GM19238 (cell line): ENCODE data around the gene SRP68.

Experiments
- DNase-seq: peaks from one replicate; pipeline ENCODE4 v3.0.0; 2011; ENCODE audit warnings: low spot score; ENCODE audit not compliant: insufficient read length

SRP68 gene

DNA sequence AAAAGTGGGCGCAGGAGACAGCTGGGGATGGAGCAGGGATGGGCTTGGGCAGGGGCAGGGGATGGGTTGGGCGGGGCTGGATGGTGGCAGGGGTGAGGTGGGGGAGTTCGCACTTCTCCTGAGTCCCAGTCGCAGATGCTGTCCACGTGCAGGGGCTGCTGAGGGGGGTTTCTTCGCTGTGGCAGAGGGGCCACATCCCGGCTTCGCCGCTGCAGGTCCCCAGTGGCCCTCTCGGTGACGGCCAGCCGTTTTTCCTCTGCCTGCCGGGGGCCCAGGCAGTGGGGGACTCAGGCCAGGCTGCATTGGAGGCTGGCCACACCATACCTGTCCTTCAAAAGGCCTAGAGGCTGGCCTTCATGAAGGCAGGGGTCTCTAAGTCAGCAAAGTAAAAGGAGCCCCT, 53.5 kb downstream of the SRP68 start:
- DNase-seq = no peak

GRCh38 chr17:76018340-76018680, 54.0 kb downstream of the SRP68 start:
- no peak for DNase-seq

DNA sequence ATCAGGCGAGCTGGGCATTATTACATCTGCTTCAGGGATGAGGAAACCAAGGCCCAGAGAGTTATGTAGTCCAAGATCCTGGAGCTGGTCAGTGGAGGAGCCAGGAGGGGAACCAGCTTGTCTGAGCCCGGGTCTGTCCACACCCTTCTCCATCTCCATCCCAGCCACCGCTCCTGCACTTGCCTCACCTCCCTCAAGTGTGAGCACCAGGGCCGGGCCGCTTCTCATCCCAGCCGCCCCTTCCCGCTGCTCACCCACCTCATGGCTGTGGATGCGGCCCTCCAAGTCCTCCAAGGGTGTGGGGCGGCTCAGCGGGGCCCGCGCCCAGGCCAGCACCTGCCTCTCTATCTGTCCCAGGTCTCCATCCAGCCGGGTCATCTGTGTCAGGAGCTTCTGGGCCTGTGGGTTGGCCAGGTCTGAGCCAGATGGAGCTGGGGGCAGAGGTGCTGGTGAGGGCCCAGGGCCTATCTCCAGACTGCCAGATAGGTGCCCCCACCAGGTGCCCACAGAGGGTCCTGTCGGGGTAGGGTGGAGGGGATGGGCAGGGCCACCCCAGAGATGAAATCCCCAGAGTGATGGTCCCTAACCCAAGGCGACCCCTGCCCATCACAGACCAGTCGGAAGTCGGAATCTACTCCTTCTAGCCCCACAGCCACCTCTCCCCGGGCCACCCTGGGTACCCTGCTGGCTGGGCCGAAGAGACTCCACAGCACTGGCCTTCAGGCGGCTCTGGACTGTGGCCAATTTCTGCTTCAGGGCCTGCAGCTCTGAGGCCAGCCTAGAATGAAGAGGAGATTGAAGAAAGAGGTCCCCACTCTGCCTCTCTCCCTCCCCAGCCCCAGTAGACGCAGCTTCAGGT, 54.6 kb downstream of the SRP68 start:
- no peak for DNase-seq

- no peak for DNase-seq
These were observed 57.4 kb downstream of the SRP68 start for GRCh38 chr17:76014925-76015261.

DNA sequence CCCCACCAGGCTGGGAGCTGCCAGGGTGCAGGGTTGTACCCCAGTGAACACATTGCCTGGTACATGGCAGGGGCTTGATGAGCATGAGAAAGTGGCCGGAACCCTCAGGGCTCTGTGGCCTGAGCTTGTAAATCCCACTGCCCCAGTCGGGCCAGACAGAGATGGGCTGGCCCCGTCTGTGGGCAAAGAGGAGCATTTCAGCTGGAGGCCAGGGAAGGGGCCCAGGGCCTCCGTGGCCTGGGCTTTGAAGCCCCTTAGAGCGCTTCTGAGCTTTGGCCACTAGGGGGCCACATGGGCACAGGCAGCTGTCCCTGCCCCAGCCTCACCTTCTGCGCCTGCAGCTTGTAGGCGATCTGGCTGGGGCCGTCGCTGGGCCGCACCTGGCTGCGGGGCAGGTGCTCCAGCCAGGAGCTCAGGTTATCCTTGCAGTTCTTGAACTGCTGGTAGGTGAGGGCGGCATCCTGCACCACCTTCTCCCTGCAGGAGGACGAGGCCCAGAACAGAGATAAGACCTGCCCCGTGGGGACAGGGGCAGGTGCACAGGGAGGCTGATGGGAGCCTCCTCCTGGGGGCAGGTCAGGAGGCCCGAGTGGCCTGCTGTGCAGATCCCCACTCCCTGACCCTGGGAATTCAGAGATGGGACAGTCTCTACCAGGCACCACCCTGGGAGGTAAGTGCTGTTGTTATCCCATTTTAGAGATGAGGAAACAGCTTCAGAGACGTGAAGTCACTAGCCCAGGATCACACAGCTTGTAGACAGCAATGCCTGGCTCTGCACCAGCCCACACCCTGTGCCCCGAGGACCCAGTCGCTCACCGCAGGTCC, 58.0 kb downstream of the SRP68 start:
- peak; percentile 97 for DNase-seq

DNA sequence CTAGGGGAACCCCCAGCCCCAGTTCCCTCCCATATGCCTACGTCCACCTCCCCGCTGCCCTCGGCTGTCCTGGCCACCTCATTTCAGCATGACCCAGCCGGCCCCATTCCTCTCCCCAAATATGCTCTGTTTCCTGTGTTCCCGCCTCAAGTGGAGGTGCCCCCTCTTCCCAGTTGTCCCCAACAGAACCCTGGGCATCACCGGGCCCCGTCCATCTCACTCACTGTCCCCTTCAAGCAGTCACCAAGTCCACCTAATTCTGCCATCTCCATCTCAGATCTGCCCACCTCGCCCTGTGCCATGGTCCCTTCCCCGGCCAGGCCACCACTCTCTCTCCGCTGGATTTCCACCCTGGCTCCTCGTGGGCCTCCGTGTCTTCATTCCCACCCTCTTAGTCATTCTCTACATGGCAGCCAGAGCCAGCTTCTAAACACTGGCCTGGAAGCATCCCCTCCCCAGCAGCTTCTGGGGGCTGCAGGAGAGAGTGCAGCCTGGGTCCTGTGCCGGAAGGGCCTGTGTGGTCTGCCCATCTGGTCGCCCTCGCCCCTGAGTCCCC, 58.9 kb downstream of the SRP68 start:
- no peak for DNase-seq

DNA sequence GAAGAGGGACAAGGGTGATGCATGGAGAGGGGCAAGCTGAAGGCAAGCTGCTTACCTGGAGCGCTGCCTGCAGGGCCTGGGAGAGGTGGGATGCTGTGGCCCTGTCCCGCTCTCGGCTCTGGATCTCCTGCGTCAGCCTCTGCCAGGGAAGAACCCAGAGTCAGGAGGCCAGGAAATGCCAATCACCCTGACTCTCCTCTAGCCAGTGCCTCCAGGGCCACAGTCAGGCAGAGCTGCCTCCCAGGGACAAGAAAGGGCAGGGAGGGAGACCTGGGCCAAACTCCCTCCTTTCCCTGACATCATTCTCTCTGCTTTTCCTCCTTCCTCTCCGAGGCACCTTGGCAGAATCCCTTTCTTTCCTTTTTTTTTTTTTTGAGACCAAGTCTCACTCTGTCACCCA, 60.4 kb downstream of the SRP68 start:
- no peak for DNase-seq

GRCh38 chr17:76009969-76010661, 62.2 kb downstream of the SRP68 start:
- DNase-seq = no peak

DNA sequence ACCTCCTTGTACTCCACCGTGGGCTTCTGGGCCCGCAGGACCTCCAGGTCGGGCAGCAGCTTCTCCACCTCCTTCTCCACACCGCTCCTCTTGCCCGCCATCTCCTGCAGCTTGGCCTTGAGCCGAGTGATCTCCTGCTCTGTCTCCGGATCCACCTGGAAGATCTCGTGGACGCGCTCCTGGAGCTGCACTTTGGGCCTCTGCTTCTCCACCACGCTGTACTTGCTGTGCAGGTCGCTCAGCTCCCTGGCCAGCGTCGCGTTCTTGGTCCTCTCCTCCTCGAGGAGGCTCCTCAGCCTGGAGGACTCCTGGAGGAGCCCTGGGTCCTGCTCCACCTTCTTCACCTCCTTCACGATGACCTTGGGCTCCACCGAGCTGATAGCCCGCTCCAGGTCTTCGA, 62.9 kb downstream of the SRP68 start:
- no peak for DNase-seq

DNA sequence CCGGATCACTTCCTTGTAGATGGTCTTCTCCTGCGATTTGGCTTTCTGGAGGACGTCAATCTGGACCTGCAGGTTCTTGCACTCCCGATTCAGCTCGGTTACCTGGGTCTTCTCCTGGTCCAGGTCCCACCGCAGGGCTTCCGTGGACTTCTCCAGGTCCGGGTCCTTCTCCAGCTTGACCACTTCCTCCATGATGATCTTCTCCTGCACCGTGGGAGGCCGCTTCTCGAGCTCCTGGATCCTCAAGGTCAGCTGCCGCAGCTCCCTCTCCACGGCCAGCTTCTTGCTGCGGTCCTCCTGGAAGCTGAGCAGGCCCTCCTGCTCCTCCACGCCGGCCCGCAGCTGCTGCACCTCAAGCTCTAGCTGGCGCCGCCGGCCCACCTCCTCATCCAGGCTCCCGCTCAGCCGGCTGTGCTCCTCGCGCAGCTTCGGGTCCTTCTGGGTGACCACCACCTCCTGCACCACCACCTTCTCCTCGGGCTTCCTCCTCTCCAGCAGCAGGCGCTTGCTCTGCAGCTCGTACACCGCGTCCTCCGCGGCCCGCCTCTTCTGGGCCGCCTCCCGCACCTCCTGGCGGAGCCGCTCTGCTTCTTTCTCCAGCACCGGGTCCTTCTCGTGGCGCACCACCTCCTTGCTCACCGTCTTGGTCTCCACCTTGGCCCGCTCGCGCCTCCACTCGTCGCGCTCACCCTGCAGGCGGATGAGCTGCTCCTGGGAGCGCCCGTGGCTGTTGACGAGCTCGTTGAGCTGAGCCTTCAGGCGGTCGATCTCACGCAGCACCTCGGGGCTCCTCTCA, 63.5 kb downstream of the SRP68 start:
- DNase-seq = no peak

GRCh38 chr17:76008208-76008607, 64.1 kb downstream of the SRP68 start:
- DNase-seq = no peak

GRCh38 chr17:76007850-76008165, 64.5 kb downstream of the SRP68 start:
- DNase-seq = no peak

- peak; percentile 0 for DNase-seq
These were observed 65.0 kb downstream of the SRP68 start for GRCh38 chr17:76007131-76007849.

DNA sequence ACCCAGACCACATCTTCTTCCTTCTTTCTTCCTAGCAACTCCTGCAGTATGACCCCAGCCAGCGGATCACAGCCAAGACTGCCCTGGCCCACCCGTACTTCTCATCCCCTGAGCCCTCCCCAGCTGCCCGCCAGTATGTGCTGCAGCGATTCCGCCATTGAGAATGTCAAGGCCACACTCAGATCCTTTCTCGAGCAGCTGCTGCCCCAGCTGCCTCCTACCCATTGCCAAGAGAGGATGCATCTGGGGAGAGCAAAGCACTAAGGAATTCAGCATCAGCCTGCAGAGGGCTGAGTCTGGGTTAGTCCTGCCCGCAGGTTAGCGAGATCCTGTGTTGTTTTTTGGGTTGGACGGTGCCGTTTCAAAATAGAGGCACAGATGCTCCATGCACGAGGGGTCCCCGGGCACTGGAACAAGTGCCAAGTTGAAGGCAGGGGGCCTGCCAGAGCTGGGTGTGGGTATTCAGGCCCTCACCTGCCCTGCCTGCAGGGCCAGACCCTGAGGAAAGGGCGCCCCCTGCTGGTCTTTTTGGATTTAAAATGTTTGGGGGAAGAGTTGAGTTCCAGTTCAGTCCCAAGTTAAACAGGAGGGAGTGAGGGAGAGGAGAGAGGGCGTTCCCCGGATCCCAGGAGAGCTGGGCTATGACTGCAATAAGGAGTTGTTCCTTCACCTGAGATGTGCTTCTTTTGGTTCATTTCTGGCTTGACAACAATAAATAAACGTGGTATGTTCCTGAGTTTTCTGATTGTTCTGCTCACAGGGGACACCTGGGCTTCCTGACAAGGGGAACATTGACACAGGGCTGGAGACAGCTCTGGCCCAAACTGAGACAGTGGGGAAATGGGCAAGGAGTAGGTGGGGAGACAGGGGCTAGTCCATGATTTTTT, 66.8 kb downstream of the SRP68 start:
- DNase-seq = peak; percentile 87

- peak; percentile 1 for DNase-seq
These were observed 67.5 kb downstream of the SRP68 start for GRCh38 chr17:76004750-76005262.

- no peak for DNase-seq
These were observed 68.4 kb downstream of the SRP68 start for GRCh38 chr17:76003915-76004314.

DNA sequence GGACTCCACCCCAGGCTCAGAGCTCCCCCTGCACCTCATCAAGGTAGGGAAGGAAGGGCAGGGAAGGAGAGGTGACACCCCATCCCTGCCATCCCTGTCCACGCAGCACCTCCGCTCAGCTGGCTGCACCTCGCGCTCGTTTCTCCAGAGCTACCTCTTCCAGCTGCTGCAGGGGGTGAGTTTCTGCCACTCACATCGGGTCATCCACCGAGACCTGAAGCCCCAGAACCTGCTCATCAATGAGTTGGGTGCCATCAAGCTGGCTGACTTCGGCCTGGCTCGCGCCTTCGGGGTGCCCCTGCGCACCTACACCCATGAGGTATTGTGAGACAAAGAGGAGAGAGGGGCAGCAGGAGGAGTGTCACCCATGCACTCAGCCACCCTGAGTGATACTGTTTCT, 70.2 kb downstream of the SRP68 start:
- no peak for DNase-seq

DNA sequence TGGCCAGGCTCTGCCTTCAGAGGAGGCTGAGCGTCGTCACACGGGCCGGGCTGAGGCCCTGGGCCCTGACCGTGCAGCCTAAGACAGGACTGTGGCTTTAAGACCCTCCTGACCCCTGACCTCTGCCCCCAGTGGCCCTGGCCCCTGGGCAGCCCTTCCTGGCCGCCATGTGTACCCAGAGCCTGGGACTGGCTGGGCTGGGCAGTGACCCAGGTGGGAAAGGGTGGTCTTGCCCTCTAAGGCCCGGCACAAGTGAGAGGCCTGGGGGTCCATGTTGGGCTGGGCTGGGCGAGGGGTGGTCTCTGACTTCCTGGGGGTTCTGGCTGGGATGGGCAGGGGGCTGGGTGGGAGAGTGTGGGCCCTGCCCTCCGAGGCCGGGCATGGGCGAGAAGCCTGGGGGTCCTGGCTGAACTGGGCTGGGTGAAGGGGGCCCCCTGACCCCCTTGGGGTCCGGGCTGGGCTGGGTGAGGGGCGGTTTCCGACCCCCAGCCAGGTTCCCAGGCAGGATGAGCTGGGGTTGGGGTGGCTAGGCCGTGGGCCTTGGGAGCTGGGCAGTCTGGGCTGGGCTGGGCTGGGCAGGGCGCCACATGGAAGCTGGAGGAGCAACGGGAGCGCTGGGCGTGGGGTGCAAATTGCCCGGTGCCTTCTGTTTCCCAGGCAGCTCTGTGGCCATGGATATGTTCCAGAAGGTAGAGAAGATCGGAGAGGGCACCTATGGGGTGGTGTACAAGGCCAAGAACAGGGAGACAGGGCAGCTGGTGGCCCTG, 71.4 kb downstream of the SRP68 start, which contains the start of gene CDK3:
TSS of gene CDK3 (plus strand) at position 101 of the 767 bp plus-strand sequence. CDS start at position 672, 571 bp downstream.
- DNase-seq = peak; percentile 0
